A549 treated with CORT108297 at 1 μM for 4 hours (cell line): Measurements from ENCODE around the gene SERP2. TPM values are rescaled to one million over a fixed set of nuclear protein-coding genes. Genes with fewer than 3 reads are reported as not detected.

Experiments
- total RNA-seq: library from RNA; stranded (reverse); fragments of 200-300 nt; extraction: Qiagen RNA extraction; gene quantifications from 5 replicates; pipeline ENCODE4 v1.2.3, GENCODE V29; 2022

Gene SERP2
- total RNA-seq = not detected in 5 replicates

DNA sequence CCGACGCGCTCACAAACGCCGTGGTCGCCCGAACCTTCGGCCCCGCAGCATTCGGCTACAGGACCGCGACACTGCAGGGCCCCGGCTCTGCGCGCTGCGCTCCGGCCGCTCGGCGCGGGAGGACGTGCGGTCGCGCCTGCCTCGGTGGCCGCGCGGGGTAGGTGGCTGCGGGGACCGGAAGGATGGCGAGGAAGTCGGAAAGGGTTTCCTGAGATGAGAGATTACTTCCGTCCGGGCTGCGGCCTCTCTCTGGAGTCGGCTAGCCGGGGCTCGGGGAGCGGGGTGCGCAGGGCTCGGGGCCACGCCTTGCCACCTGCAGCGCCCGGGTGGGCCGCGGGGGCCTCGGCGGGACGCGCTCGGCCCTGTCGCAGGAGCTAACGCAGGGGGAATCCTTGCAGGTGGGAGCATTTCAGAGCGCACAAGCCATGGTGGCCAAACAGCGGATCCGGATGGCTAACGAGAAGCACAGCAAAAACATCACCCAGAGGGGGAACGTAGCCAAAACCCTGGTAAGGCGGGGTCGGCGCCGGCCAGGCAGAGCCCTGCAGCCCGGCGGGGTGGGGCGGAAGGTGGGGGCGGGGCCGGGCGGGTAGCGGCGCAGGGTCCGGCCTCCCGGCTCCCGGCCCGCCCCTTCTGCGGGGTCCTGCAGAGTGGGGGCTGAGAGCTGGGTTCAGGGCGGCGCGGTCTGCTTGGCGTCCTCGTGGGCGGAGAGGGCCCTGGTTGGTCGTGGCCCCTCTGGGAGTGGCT, at the start of gene SERP2:
Gene SERP2, plus strand, starts transcription at position 224 of the 747 bp plus-strand sequence. Its CDS starts 202 bp downstream, at position 426.

Other genes starting within 250 kb of the SERP2 start
- gene TSC22D1, start 202.5 kb downstream of the SERP2 start, total RNA-seq = 75.0 to 80.3 TPM (median 78.6 TPM) in 5 replicates